ENCODE measurements around the gene CD177.
"Not testable (repeated sequence)": the region's sequence is repeated elsewhere in the genome, so short reads cannot be mapped to it uniquely, and the experiment has no call there.

The CD177 gene

GRCh38 chr19:43382586-43383216 lies 29.2 kb downstream of the CD177 start:
- DNase-seq, result not testable (repeated sequence)

GRCh38 chr19:43383254-43383653 lies 29.8 kb downstream of the CD177 start:
- not testable (repeated sequence) for DNase-seq

DNA sequence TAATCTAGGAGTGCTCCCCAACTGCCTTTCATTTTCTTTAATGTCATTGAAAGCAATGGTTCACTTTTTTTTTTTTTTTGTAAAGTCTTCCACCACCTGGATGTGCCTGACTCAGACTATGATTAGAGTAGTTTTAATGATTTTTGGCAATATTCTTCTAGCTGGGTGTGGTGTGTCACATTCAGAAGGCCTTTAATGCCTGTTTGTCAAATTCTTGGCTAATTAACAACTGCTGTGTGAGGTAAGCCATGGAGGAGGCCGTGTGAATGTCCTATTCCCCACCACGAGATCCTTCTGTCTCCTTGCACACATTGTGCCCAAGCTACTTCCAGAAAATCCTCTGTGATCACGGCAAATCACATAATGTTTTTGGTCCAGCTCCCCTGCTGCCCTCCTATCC lies 30.3 kb downstream of the CD177 start:
- not testable (repeated sequence) for DNase-seq

DNA sequence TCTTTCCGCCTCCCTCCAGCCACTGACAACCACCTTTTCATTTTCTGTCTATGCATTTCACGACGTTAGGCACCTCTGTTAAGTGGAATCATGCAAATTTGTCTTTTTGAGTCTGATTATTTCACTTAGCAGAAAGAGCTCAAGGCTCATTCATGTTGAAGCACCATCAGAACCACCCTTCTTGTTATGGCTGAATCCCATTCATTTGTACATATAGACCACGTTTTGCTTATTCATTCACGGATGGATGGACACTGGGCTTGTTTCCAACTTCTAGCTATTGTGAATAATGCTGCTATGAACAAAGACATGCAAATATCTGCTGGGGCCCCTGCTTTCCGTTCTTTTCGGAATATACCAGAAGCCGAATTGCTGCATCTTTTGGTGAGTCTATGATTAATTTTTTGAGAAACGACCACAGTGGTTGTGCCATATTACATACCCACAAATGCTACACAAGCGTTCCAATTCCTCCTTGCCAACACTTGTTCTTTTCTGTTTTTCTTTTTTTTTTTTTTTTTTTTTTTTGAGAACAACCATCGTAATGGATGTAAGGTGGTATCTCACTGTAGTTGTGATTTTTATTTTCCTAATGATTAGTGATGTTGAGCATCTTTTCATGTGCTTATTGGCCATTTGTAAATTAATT lies 37.5 kb downstream of the CD177 start:
- peak; percentile 89 for DNase-seq

DNA sequence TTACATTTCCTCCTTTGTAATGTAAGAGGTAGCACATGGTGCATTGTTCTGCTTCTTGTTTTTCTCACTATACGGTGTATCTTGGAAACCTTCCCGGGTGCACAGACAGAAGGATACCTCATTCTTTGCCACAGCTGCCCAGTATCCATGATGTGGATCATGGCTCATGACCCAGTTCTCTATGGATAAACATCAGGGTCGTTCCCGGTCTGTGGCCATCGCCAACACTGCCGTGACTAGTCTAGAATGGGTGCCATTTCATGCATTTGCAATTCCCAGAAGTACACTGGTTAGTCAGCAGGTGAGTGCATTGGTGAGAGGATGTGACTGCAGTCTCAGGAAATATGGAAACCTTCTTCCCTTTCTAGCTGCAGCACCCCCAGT lies 38.1 kb downstream of the CD177 start:
- DNase-seq, result not testable (repeated sequence)

DNA sequence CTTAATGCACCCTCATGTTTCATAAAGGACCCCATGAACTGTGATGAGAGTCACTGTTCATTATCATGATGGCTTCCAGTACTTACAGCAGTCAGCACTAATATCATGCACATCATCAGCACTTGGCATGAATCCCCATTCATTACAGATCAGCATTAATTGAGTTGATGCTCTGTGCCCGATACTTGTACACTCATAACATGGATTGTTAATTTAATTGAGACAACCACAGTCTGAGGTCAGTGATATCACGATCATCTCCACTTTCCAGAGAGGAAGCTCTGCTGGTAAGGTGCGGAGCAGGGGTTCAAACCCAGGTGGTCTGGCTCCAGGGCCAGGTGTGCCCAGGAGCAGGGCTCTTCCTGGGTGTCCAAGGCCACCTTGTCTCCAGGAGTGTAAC lies 40.0 kb downstream of the CD177 start:
- DNase-seq, result not testable (repeated sequence)

- DNase-seq, result no peak
Observed at GRCh38 chr19:43395561-43395960, 42.1 kb downstream of the CD177 start.

DNA sequence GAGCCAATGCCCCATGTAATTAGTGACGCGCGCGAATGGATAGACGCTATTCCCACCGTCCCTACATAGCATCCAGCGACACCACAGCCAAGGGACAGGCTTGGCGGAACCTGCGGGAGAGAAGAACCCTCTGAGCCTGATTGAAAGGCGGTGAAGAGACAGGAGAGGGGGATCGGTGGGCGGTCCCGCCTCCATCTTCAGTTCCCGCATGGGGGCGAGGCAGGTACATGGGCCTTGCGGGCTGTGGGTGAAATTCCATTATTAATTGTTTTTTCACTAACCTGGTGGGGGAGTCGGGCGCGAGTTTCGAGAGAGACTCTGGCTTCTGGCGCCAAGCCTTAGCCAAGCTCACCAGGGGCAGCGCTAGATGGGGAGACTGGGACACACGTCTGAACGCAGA lies 52.8 kb downstream of the CD177 start:
- no peak for DNase-seq

DNA sequence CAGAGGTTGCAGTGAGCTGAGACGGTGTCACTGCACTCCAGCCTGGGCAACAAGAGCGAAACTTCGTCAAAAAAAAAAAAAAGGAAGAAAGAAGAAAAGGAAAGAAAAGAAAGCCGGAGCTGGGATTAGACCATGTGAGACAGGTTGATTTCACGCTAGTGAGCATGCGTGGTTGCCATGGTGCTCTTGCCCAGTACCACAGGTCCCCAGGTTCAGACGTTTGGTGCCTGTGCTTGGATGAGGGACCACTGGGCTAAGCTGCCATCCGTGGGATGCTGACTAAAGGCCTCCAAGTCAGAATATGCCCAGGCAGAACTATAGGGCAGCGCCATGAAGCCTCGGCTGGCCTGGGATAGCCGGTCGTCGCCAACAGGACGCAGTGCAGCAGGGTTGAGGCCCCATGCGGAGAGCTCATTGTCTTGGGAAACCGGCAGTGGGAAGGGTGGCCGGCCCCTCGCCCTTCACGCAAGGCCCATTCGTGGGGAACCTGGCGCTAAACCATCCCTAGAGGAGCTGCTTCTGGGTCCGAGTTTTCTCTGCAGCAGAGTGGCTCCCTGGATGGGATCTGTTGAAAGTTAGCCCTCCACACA lies 54.0 kb downstream of the CD177 start:
- DNase-seq, result no peak

DNA sequence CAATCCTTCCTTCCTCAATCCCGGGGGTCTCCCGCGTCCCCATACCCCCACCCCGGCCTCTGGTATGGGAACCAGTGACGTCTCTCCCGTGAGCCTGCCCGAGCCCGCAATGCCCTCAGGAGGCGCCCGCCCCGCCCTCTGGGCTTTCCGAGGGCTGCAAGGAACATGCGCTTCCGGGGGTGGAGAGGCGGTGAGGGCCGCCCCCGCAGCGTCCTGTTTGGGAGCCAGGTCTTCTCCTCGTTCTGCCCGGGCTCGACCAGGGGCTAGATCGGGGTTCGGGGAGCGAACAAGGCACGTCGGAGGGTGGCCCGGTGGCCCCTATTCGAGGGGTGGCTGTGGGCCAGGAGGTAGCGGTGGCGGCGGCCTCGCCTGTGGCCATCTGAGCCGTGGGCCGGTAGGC lies 54.6 kb downstream of the CD177 start:
- no peak for DNase-seq

GRCh38 chr19:43409415-43409814 lies 55.9 kb downstream of the CD177 start:
- DNase-seq, result no peak

DNA sequence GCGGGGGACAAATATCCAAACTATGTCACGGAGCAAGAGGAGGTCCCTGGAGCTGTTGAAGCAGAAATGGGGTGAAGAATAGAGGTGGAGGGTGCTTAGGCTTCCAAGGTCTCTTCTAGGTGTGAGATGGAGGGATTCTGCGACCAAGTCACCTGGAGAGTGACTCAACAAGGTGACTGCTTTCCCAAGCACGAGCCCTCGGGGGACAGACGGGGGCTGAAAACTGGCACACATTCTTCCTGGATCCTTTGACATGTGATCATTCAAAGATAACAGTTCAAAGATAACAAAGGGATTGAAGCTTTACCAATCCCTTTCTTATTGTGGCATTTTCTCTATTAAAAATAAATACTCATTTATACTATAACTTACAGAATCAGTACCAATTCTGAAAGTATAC lies 59.0 kb downstream of the CD177 start:
- DNase-seq, result no peak

All from DMS79 (cell line).